Activated naive CD4-positive, alpha-beta T cell treated with anti-CD3 and anti-CD28 coated beads for 36 hours (primary cell): ENCODE measurements around the gene FAM193B. TPM values are rescaled to one million over a fixed set of nuclear protein-coding genes. Genes with fewer than 3 reads are reported as not detected.

Experiments
- CTCF ChIA-PET: fragments of 350-600 bp; sonication (Branson Sonifier 250); formaldehyde crosslinking; loops from one replicate; lab custom pipeline; 2021; ENCODE audit warnings: antibody characterized with exemption; lab: Charles Lee
- DNase-seq: peaks from one replicate; pipeline ENCODE4 v3.0.0-alpha.2; 2020
- H3K27ac Mint-ChIP-seq: one replicate; pipeline ENCODE4 v1.8.0; 2021; ENCODE audit warnings: mild to moderate bottlenecking, mixed read lengths
- H3K27me3 Mint-ChIP-seq: one replicate; pipeline ENCODE4 v1.8.0; 2021; ENCODE audit warnings: low read depth, mixed read lengths
- H3K36me3 Mint-ChIP-seq: one replicate; pipeline ENCODE4 v1.8.0; 2021; ENCODE audit warnings: low read depth, mixed read lengths
- H3K4me1 Mint-ChIP-seq: one replicate; pipeline ENCODE4 v1.8.0; 2021; ENCODE audit warnings: low read depth, mixed read lengths
- H3K4me3 Mint-ChIP-seq: one replicate; pipeline ENCODE4 v1.8.0; 2021; ENCODE audit warnings: mild to moderate bottlenecking, moderate library complexity, mixed read lengths
- H3K9me3 Mint-ChIP-seq: one replicate; pipeline ENCODE4 v1.8.0; 2021; ENCODE audit warnings: mixed read lengths
- intact Hi-C: fragments of 100-400 bp; cut with micrococcal nuclease; formaldehyde crosslinking; loops from one replicate; pipeline ENCODE4 v1.15.1; 2023
- total RNA-seq, 2 experiments: library from RNA; stranded (reverse); gene quantifications; one replicate each; pipeline ENCODE4 v1.2.3, GENCODE V29; 2021

The FAM193B gene
- total RNA-seq, 2 experiments from 2014 or later, result 87.4 to 87.8 TPM

DNA sequence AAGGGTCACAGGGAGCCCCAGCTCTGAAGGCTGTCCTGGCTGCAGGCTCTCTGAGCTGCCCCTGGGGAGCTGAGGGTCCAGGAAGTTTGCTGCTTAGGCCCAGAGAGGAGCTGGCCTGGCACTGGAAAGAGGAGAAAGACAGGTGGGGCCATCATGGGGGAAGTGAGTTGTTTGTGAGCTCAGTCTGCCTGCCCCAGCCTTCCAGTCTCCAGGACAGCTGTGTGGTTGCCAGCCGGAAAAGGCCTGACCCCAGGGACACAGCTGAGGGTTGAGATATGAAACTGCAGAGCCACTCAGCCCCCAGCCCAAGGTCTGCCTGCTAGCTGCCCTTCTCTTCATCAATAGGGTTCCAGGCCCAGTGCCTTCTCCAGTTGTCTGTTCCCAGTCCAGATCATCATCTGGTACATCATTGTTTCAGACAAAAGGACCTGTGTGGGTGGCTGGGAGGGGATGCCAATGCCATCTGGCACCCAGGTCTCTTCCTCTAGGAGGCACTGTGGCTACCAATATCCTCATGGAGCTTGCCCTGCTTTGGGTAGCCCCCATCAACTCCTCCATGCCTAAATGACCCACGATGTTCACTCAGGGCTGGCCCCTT lies 33.3 kb downstream of the FAM193B start:
- H3K4me3 Mint-ChIP-seq, result no peak overlapping the region
- H3K4me1 Mint-ChIP-seq, result peaks cover 33% of the 10 kb centered on the region
- H3K36me3 Mint-ChIP-seq, result peaks cover 11% of the 10 kb centered on the region
- intact Hi-C loops, result no loop called here
- CTCF ChIA-PET, result no interaction called here
- H3K27ac Mint-ChIP-seq, result peak overlapping the region; percentile 50
- H3K9me3 Mint-ChIP-seq, result no peaks in the 10 kb centered on the region
- DNase-seq, result no peak
- no peaks in the 10 kb centered on the region for H3K27me3 Mint-ChIP-seq

- no peak for DNase-seq
Measured at GRCh38 chr5:177520271-177520670, 34.1 kb downstream of the FAM193B start.

DNA sequence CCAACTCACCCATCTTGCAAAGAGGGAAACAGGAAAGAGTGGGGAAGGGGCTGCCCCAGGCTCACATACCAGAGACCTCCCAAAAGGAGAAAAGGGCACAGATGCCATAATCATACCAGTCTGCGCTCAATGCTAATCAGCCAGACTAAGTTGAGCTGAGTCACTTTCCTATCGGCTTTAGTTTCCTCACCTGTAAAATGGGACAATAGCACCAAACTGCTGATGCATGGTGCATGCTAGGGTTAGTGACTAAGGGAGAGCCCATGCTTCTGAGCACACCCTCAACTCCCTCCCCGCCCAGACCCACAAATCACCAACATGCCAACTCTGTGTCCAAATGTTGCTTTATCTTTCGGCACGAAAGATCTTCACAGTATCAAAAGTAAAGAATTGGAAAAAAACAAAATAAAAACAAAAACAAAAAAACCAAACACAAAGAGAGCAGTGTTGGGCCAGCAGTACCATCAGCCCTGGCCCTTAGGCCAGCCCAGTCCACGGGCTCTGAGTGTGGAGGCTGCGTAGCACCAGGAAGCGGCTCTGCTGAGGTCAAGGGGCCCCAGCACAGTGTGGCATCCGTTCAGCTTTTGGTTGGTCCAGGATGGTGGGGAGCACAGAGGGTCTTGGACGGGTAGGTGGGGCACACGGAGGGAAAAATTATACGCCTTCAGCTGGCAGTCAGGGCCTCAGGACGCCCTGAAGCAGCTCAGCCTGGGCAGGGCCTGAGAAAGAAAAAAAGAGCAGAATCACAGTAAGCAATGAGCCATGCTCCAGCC lies 34.7 kb downstream of the FAM193B start:
- H3K4me1 Mint-ChIP-seq, result peaks cover 47% of the 10 kb centered on the region
- H3K9me3 Mint-ChIP-seq, result no peaks in the 10 kb centered on the region
- H3K27me3 Mint-ChIP-seq, result no peaks in the 10 kb centered on the region
- peaks cover 24% of the 10 kb centered on the region for H3K36me3 Mint-ChIP-seq
- DNase-seq, result no peak
- peak overlapping the region; percentile 1 for H3K4me3 Mint-ChIP-seq
- peak overlapping the region; percentile 44 for H3K27ac Mint-ChIP-seq
- intact Hi-C loops, result no loop called here
- CTCF ChIA-PET, result no interaction called here

More at GRCh38 chr5:177520271-177520670, 34.1 kb downstream of the FAM193B start:
- Mint-ChIP-seq H3K4me1 (peaks cover 41% of the 10 kb centered on the region), H3K27me3 (no peaks in the 10 kb centered on the region), H3K36me3 (peaks cover 17% of the 10 kb centered on the region), H3K4me3 (no peak overlapping the region), H3K27ac (peak overlapping the region; percentile 50), H3K9me3 (no peaks in the 10 kb centered on the region)
- CTCF ChIA-PET, result no interaction called here
- intact Hi-C loops, result no loop called here

DNA sequence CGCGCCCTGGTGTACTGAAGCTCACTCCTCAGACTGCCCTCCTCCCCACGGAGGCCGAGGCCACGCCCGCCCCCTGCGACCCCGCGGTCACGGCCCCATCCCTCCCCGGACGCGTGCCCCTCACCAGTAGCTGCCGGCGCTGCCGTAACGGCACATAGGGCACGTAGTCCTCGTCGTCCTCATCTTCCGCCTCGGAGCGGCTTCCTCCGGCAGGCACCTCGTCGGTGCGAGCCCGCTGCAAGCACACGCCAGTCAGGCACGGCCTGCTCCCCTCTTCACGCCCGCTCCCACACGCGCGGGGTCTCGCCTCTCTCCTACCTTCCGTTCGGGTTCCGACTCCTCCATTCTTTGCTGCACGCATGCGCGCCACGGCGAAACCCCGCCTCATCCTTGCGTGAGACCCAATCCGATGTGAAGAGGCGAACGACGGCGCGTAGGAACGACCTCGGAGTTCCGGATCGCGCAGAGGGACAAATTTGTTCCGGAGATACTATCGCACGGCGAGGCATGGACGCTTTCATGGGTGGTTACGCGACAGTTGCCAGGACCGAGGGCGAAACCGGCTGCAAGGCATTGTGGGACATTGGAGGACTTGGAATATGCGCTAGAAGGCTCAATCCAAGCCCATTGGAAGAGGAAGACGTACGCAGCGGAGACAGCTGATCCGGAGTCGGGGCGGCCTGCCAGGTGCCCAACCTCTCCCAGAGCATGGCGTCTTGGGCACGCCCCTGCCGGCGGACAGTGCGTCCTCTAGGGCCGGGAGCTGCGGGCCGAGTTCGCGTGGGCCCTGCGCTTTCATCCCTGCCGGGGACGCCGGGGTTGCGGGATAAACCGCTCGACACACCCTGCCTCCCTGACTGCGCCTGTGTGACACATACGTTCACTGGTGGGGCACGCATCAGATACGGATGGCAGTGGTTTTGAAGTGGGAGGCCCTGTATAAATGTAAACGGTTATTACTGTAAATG lies 37.5 kb downstream of the FAM193B start, which contains the start of gene DDX41:
Gene DDX41, minus strand, starts transcription at position 361 of the 968 bp plus-strand sequence. Its CDS starts 16 bp downstream, at position 345.
- CTCF ChIA-PET, result interaction anchor here (0.8 to 2.9 kb wide), 4 partner anchors 10 to 207 kb away, joined by 3 to 15 read pairs (median 4); no protein-coding TSS in a partner anchor
- no peaks in the 10 kb centered on the region for H3K9me3 Mint-ChIP-seq
- peaks cover 40% of the 10 kb centered on the region for H3K36me3 Mint-ChIP-seq
- peak within 1 kb of the TSS; percentile 87 for H3K27ac Mint-ChIP-seq
- peaks cover 54% of the 10 kb centered on the region for H3K4me1 Mint-ChIP-seq
- H3K4me3 Mint-ChIP-seq, result peak within 1 kb of the TSS; percentile 94
- peak; percentile 97 for DNase-seq
- H3K27me3 Mint-ChIP-seq, result no peaks in the 10 kb centered on the region
- intact Hi-C loops, result loop anchor here (1.0 kb wide), 1 partner anchor 37 kb away; the partner anchor contains the start of gene FAM193B

DNA sequence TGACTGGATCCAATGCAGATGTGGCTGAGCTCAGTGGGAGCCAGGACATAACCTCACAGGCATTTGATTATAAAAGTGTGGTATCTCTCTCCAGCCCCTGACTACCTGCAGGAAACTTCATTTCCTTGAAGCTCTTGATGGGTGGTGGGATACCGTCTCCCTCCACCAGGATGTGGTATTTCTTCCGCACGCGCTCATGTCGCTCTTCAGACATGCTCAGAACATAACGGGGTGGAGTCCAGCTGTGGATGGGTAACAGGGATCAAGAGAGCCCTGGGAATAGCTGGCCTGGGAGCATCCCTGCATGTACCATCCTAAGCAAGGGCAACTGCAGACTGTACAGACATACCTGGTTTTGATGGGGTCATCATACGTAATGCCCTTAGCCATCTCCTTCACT lies 38.8 kb downstream of the FAM193B start:
- Mint-ChIP-seq H3K4me1 (peaks cover 45% of the 10 kb centered on the region), H3K36me3 (peaks cover 49% of the 10 kb centered on the region)
- intact Hi-C loops, result no loop called here

GRCh38 chr5:177514541-177514940 lies 39.8 kb downstream of the FAM193B start:
- H3K4me3 Mint-ChIP-seq, result peak overlapping the region; percentile 94
- peaks cover 51% of the 10 kb centered on the region for H3K36me3 Mint-ChIP-seq
- DNase-seq, result no peak
- CTCF ChIA-PET, result interaction anchor here (1.5 to 2.2 kb wide), 2 partner anchors 13 to 124 kb away, joined by 4 to 8 read pairs; no protein-coding TSS in a partner anchor
- H3K9me3 Mint-ChIP-seq, result no peaks in the 10 kb centered on the region
- H3K27ac Mint-ChIP-seq, result no peak overlapping the region
- peaks cover 37% of the 10 kb centered on the region for H3K4me1 Mint-ChIP-seq
- intact Hi-C loops, result no loop called here
- H3K27me3 Mint-ChIP-seq, result no peaks in the 10 kb centered on the region

More for the DNA sequence above, 38.8 kb downstream of the FAM193B start:
- CTCF ChIA-PET, result interaction anchor here (1.0 to 2.9 kb wide), 5 partner anchors 8 to 125 kb away, joined by 3 to 15 read pairs (median 4); no protein-coding TSS in a partner anchor
- DNase-seq, result no peak
- Mint-ChIP-seq H3K9me3 (no peaks in the 10 kb centered on the region), H3K4me3 (peak overlapping the region; percentile 94), H3K27me3 (no peaks in the 10 kb centered on the region), H3K27ac (no peak overlapping the region)

DNA sequence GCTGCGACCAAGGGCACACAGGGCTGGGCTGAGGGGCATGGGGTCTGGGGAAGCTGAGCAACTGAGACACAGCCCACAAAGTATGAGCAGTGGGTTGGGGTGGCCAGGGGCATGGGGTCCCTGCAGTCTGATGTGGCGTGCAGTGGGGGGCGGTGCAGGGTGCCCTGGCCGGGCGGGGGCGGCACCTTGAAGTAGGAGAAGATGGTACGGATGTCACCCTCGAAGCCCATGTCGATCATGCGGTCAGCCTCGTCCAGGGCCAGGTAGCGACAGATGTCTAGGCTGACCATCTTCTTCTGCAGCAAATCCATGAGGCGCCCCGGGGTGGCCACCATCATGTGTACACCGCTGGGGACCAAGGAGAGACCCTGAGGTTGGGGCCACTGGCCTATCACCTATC lies 40.9 kb downstream of the FAM193B start:
- Mint-ChIP-seq H3K36me3 (peaks cover 51% of the 10 kb centered on the region), H3K4me1 (peaks cover 31% of the 10 kb centered on the region), H3K4me3 (no peak overlapping the region), H3K27me3 (no peaks in the 10 kb centered on the region), H3K27ac (no peak overlapping the region), H3K9me3 (no peaks in the 10 kb centered on the region)
- DNase-seq, result no peak
- intact Hi-C loops, result no loop called here
- CTCF ChIA-PET, result interaction anchor here (2.2 kb wide), 1 partner anchor 12 kb away, joined by 8 read pairs; no protein-coding TSS in a partner anchor

DNA sequence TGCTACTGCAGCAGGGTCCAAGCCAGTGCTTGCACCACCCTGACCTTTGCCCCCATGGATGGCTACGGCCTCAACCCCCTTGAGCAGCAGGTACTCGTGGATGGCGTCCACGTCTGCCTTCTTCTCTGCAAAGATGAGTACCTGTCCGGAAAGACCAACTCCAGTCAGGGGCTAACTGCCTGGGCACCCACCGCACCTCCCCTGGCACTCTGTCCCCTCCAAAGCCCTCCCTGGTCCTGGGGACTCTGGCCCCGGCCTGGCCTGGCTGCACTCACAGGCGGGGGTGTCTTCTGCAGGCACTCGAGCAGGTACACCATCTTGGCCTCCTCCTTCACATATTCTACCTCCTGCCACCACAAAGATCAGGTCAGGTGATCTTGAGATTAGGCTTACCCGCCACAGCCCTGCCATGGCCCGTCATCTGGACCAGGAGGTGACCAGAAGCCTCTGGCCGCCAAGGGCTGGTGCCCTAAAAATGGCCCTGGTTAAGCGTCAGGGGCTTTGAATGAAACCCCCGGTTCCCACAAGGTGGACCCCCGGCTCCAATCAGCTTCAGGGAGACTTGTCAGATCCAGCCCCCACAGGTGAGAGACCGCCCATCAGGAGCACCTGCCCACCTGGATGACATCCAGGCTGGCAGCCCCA lies 41.5 kb downstream of the FAM193B start:
- Mint-ChIP-seq H3K4me1 (peaks cover 31% of the 10 kb centered on the region), H3K9me3 (no peaks in the 10 kb centered on the region), H3K4me3 (no peak overlapping the region), H3K27me3 (no peaks in the 10 kb centered on the region), H3K36me3 (peaks cover 51% of the 10 kb centered on the region), H3K27ac (no peak overlapping the region)
- CTCF ChIA-PET, result interaction anchor here (2.2 kb wide), 1 partner anchor 11 kb away, joined by 8 read pairs; no protein-coding TSS in a partner anchor
- intact Hi-C loops, result no loop called here
- DNase-seq, result no peak

- Mint-ChIP-seq H3K36me3 (peaks cover 51% of the 10 kb centered on the region), H3K4me3 (no peak overlapping the region), H3K27ac (no peak overlapping the region), H3K9me3 (no peaks in the 10 kb centered on the region), H3K27me3 (no peaks in the 10 kb centered on the region), H3K4me1 (peaks cover 30% of the 10 kb centered on the region)
- intact Hi-C loops, result no loop called here
- no peak for DNase-seq
- CTCF ChIA-PET, result interaction anchor here (0.7 kb wide), 1 partner anchor 11 kb away, joined by 3 read pairs; no protein-coding TSS in a partner anchor
Measured at GRCh38 chr5:177511796-177512675, 42.3 kb downstream of the FAM193B start.

GRCh38 chr5:177511181-177511580 lies 43.2 kb downstream of the FAM193B start:
- no peak overlapping the region for H3K27ac Mint-ChIP-seq
- H3K36me3 Mint-ChIP-seq, result peaks cover 45% of the 10 kb centered on the region
- H3K4me3 Mint-ChIP-seq, result no peak overlapping the region
- CTCF ChIA-PET, result interaction anchor here (0.6 to 0.7 kb wide), 2 partner anchors 10 to 398 kb away, joined by 3 read pairs; no protein-coding TSS in a partner anchor
- H3K9me3 Mint-ChIP-seq, result no peaks in the 10 kb centered on the region
- H3K27me3 Mint-ChIP-seq, result no peaks in the 10 kb centered on the region
- intact Hi-C loops, result no loop called here
- no peak for DNase-seq
- peaks cover 24% of the 10 kb centered on the region for H3K4me1 Mint-ChIP-seq
